GM12873 (cell line): Measurements from ENCODE around the gene NUP214.

Experiments
- TF ChIP-seq, protein P1 (sequence below): IDR thresholded peaks from 2 replicates; pipeline ENCODE4 v1.5.1; 2012; ENCODE audit warnings: low read depth, mild to moderate bottlenecking, moderate library complexity, low read length, control low read depth; ENCODE audit not compliant: insufficient read depth; ENCODE audit errors: missing control alignments

NUP214 gene

DNA sequence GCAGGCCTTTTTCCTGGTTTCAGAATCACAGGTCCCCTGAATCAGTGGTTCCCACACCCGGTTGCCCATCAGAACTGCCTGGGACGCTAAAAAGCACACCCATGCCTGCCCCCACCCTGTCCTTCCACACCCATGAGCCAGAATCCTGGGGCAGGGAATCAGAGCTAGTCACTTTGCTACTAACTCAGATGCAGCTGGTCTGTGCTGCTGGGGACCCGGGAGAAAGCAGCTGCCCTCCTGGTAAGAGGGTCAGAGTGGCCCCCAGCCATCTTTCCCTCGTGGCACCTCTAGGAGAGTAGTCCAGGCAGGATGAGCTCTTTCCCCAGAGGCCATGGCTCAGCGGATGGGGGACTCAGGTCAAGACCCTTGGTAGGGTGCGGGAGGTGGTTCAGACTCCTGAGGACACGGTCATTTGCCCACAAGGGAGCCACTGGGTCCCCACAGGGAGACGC, 11.3 kb upstream of the NUP214 start:
- TF ChIP-seq, protein P1, sequence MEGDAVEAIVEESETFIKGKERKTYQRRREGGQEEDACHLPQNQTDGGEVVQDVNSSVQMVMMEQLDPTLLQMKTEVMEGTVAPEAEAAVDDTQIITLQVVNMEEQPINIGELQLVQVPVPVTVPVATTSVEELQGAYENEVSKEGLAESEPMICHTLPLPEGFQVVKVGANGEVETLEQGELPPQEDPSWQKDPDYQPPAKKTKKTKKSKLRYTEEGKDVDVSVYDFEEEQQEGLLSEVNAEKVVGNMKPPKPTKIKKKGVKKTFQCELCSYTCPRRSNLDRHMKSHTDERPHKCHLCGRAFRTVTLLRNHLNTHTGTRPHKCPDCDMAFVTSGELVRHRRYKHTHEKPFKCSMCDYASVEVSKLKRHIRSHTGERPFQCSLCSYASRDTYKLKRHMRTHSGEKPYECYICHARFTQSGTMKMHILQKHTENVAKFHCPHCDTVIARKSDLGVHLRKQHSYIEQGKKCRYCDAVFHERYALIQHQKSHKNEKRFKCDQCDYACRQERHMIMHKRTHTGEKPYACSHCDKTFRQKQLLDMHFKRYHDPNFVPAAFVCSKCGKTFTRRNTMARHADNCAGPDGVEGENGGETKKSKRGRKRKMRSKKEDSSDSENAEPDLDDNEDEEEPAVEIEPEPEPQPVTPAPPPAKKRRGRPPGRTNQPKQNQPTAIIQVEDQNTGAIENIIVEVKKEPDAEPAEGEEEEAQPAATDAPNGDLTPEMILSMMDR, result no peak

DNA sequence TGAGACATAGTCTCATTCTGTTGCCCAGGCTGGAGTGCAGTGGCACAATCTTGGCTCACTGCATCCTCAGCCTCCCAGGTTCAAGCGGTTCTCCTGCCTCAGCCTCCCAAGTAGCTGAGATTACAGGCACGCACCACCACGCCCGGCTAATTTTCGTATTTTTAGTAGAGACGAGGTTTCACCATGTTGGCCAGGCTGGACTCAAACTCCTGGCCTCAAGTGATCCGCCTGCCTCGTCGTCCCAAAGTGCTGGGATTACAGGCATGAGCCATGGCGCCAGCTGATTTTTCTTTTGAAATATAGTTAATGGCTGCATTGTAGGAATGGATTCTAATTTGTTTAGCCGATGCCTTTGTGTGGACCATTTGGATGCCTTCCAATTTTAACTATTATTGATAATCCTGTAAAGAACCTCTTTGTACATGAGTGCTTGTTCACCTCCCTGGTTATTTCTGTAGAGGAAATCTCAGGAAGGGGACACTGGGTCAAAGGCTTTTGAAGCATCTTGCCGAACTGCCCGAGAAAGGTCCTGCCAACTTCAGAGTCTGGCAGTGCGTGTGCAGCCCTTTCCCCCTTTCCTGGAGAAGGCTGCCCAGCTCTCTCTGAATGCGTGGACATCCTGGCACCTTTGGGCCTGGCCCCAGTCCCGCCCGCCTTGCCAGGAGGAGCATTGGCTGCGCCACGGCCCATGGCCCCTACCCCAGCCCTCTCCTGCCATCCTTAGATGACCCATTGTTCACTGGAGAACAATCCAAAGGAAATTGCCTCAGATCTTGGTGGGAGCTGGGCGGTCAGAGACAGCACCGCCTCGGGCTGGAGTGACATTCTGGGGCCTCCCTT, 8.9 kb upstream of the NUP214 start:
- TF ChIP-seq, protein P1, result no peak

DNA sequence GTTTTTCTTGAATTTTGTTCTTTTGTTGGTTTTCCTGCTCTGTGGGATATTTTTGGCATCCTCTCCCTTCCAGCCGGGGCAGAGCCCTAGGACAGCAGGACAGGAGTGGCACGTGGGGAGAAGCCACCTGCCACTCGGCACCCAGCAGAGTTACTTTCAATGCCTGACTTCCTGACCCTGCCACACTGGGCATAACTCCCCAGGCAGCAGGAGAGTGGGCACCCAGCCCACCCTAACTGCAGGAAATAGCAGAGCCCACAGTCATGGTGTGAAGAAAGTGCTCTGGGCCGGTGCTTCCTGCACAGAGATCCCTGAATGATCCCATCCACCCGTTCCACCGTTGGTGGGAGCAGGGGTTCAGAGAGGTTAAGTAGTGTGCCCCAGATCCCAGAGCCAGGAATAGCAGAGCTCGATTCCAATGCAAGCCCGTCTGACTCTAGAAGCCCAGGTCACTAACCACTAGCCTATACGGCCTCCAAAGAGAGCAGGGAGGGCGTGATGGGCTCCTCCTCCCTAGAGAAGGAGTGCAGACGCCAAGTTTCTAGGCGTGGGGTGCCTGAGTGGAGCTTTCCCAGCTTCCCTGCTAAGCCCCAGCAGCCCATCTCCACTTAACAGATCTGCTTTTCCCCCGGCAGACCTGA, 8.1 kb upstream of the NUP214 start:
- TF ChIP-seq, protein P1, result no peak

DNA sequence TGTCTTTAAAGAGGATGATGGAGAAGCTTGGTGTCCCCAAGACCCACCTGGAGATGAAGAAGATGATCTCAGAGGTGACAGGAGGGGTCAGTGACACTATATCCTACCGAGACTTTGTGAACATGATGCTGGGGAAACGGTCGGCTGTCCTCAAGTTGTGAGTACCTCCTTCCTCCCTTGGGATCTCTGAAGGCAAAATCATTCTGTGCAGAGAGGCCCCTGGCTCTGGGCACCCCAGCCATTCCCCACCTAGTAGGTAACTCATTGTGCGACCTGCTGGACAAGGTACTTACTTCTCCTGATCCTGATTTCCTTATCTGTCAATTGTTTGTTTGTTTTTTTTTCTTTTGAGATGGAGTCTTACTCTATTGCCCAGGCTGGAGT, 7.6 kb upstream of the NUP214 start:
- TF ChIP-seq, protein P1, result no peak

DNA sequence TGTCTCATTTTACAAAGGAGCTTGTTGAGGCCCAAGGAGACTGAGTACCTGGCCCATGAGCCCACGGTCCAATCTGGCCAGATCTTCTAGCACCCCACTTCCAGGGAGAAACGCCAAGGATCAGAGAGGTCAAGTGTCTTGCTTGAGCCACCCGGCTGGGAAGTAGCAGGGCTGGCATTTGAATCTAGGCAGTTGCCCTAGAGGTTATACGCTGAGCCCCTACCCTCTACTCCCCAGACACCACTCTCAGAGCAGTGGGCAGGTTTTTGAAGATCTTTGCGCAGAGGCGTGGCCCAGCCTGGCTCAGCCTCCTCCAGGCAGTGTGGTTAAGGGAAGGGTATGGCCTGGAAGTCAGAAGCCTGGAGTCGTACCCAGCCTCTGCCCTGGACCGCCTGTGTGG, 5.8 kb upstream of the NUP214 start:
- TF ChIP-seq, protein P1, result no peak

DNA sequence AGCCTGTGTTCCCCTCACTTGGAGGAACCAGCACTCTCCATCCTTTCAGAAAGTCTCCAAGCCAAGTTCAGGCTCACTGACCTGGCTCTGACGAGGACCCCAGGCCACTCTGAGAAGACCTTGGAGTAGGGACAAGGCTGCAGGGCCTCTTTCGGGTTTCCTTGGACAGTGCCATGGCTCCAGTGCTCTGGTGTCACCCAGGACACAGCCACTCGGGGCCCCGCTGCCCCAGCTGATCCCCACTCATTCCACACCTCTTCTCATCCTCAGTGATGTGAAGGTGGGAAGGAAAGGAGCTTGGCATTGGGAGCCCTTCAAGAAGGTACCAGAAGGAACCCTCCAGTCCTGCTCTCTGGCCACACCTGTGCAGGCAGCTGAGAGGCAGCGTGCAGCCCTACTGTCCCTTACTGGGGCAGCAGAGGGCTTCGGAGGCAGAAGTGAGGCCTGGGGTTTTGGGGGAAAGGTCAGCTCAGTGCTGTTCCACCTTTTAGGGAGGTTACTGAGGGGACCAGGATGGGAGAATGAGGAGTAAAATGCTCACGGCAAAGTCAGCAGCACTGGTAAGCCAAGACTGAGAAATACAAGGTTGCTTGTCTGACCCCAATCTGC, 4.7 kb upstream of the NUP214 start:
- TF ChIP-seq, protein P1, result no peak

DNA sequence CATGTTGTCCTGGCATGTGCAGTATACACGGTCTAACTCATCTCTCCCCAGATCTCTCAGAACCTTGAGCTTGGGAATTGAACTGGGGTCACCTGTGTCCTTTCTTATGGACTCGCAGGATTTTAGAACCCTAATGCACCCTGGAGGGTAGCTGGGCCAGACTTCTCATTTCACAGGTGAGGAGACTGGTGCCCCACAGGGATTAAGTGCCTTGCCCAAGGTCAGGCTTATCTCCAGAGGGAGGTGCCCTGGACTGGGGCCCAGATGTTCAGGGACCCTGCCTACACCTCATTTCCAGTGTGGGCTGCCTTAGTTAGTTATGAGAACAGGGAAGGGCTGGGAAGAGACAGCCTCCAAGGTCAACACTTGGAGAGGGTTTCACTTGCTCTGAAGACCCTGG, 4.0 kb upstream of the NUP214 start:
- TF ChIP-seq, protein P1, result no peak
